ENCODE measurements around the gene TEX54.
A peak's percentile ranks its signal among the peaks of the same experiment; 100 is the strongest.

TEX54 gene

DNA sequence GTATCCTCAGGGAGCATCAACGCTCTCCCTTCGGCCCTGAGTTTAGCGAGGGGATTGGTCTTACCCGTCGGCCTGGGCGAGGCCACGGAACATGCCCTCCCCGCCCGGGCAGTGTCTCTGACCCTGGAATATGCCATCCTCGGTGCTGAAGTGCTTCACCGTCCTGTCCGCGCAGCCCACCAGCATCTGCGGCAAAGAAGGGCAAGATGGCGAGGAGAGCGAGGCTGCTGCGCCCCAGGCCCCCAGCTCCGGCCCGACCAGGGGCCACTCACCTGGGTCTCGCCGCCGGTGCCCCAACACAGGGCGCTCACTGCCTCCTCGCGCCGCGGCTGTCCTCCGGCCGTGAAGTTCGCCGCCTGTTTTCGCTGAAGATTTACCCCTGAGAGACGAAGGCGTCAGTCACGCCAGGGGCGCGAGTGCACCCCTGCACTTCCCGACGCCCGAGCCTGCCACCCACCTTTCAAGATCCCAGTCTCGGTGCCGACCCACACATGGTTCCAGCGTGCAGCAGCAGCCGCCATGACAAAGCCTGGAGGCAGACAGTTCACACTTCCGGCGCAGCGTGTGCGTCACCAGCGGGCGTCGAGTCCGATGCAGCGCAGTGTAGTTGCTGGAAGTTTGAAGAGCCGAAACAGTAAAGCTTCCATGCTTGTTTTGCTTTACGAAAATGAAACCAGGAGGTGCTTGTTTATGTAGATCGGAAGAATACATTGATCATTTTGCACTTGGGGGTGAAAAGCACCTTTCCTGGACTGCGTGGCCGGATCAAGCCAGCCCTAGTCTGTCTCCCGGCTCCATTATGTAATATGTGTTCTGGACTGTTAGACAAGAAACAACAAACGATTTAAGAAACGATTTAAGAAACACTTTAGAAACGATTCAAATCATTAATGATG is 6.7 kb upstream of the TEX54 start, which contains the start of gene WDR74 (continued):
- TF ChIP-seq, protein P1, sequence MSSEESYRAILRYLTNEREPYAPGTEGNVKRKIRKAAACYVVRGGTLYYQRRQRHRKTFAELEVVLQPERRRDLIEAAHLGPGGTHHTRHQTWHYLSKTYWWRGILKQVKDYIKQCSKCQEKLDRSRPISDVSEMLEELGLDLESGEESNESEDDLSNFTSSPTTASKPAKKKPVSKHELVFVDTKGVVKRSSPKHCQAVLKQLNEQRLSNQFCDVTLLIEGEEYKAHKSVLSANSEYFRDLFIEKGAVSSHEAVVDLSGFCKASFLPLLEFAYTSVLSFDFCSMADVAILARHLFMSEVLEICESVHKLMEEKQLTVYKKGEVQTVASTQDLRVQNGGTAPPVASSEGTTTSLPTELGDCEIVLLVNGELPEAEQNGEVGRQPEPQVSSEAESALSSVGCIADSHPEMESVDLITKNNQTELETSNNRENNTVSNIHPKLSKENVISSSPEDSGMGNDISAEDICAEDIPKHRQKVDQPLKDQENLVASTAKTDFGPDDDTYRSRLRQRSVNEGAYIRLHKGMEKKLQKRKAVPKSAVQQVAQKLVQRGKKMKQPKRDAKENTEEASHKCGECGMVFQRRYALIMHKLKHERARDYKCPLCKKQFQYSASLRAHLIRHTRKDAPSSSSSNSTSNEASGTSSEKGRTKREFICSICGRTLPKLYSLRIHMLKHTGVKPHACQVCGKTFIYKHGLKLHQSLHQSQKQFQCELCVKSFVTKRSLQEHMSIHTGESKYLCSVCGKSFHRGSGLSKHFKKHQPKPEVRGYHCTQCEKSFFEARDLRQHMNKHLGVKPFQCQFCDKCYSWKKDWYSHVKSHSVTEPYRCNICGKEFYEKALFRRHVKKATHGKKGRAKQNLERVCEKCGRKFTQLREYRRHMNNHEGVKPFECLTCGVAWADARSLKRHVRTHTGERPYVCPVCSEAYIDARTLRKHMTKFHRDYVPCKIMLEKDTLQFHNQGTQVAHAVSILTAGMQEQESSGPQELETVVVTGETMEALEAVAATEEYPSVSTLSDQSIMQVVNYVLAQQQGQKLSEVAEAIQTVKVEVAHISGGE (tag by site-specific recombination; conservative IDR thresholded peaks at IDR 0.05; ENCODE audit: low read depth), result peak; percentile 84
- TF ChIP-seq YY1 (tag by site-specific recombination; IDR thresholded peaks at IDR 0.05) (peak; percentile 93), KLF10 (tag by site-specific recombination; IDR thresholded peaks at IDR 0.05) (no peak; the same call in 1 of the 2 replicates), KLF16 (tag by site-specific recombination; IDR thresholded peaks at IDR 0.05) (peak; percentile 57), ZNF701 (tag by site-specific recombination; IDR thresholded peaks at IDR 0.05) (no peak), TRIM28 (IDR thresholded peaks at IDR 0.05; ENCODE audit: borderline replicate concordance, low read length) (peak; percentile 19; the same call in 1 of the 2 replicates), ZNF221 (tag by site-specific recombination; IDR thresholded peaks at IDR 0.05; ENCODE audit: borderline replicate concordance) (no peak), ZNF140 (tag by site-specific recombination; IDR thresholded peaks at IDR 0.05) (no peak), SCRT1 (tag by site-specific recombination; IDR thresholded peaks at IDR 0.05; ENCODE audit: borderline replicate concordance) (no peak), ZNF366 (tag by site-specific recombination; conservative IDR thresholded peaks at IDR 0.05) (no peak), KLF7 (tag by site-specific recombination; IDR thresholded peaks at IDR 0.05; ENCODE audit: borderline replicate concordance) (no peak), ZNF677 (tag by site-specific recombination; IDR thresholded peaks at IDR 0.05) (no peak), ZNF521 (tag by site-specific recombination; IDR thresholded peaks at IDR 0.05) (no peak), ZNF423 (tag by site-specific recombination; IDR thresholded peaks at IDR 0.05) (no peak)
- TF ChIP-seq, protein P2, sequence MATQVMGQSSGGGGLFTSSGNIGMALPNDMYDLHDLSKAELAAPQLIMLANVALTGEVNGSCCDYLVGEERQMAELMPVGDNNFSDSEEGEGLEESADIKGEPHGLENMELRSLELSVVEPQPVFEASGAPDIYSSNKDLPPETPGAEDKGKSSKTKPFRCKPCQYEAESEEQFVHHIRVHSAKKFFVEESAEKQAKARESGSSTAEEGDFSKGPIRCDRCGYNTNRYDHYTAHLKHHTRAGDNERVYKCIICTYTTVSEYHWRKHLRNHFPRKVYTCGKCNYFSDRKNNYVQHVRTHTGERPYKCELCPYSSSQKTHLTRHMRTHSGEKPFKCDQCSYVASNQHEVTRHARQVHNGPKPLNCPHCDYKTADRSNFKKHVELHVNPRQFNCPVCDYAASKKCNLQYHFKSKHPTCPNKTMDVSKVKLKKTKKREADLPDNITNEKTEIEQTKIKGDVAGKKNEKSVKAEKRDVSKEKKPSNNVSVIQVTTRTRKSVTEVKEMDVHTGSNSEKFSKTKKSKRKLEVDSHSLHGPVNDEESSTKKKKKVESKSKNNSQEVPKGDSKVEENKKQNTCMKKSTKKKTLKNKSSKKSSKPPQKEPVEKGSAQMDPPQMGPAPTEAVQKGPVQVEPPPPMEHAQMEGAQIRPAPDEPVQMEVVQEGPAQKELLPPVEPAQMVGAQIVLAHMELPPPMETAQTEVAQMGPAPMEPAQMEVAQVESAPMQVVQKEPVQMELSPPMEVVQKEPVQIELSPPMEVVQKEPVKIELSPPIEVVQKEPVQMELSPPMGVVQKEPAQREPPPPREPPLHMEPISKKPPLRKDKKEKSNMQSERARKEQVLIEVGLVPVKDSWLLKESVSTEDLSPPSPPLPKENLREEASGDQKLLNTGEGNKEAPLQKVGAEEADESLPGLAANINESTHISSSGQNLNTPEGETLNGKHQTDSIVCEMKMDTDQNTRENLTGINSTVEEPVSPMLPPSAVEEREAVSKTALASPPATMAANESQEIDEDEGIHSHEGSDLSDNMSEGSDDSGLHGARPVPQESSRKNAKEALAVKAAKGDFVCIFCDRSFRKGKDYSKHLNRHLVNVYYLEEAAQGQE (tag by site-specific recombination; IDR thresholded peaks at IDR 0.05), result peak; percentile 68
- TF ChIP-seq, protein P3, sequence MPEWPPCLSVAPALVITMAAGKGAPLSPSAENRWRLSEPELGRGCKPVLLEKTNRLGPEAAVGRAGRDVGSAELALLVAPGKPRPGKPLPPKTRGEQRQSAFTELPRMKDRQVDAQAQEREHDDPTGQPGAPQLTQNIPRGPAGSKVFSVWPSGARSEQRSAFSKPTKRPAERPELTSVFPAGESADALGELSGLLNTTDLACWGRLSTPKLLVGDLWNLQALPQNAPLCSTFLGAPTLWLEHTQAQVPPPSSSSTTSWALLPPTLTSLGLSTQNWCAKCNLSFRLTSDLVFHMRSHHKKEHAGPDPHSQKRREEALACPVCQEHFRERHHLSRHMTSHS (tag by site-specific recombination; IDR thresholded peaks at IDR 0.05), result no peak
- TF ChIP-seq, protein P4, sequence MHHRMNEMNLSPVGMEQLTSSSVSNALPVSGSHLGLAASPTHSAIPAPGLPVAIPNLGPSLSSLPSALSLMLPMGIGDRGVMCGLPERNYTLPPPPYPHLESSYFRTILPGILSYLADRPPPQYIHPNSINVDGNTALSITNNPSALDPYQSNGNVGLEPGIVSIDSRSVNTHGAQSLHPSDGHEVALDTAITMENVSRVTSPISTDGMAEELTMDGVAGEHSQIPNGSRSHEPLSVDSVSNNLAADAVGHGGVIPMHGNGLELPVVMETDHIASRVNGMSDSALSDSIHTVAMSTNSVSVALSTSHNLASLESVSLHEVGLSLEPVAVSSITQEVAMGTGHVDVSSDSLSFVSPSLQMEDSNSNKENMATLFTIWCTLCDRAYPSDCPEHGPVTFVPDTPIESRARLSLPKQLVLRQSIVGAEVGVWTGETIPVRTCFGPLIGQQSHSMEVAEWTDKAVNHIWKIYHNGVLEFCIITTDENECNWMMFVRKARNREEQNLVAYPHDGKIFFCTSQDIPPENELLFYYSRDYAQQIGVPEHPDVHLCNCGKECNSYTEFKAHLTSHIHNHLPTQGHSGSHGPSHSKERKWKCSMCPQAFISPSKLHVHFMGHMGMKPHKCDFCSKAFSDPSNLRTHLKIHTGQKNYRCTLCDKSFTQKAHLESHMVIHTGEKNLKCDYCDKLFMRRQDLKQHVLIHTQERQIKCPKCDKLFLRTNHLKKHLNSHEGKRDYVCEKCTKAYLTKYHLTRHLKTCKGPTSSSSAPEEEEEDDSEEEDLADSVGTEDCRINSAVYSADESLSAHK (tag by site-specific recombination; IDR thresholded peaks at IDR 0.05), result peak; percentile 46; the same call in 1 of the 2 replicates
- TF ChIP-seq, protein P5, sequence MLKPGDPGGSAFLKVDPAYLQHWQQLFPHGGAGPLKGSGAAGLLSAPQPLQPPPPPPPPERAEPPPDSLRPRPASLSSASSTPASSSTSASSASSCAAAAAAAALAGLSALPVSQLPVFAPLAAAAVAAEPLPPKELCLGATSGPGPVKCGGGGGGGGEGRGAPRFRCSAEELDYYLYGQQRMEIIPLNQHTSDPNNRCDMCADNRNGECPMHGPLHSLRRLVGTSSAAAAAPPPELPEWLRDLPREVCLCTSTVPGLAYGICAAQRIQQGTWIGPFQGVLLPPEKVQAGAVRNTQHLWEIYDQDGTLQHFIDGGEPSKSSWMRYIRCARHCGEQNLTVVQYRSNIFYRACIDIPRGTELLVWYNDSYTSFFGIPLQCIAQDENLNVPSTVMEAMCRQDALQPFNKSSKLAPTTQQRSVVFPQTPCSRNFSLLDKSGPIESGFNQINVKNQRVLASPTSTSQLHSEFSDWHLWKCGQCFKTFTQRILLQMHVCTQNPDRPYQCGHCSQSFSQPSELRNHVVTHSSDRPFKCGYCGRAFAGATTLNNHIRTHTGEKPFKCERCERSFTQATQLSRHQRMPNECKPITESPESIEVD (tag by site-specific recombination; IDR thresholded peaks at IDR 0.05), result no peak
- TF ChIP-seq, protein P6, sequence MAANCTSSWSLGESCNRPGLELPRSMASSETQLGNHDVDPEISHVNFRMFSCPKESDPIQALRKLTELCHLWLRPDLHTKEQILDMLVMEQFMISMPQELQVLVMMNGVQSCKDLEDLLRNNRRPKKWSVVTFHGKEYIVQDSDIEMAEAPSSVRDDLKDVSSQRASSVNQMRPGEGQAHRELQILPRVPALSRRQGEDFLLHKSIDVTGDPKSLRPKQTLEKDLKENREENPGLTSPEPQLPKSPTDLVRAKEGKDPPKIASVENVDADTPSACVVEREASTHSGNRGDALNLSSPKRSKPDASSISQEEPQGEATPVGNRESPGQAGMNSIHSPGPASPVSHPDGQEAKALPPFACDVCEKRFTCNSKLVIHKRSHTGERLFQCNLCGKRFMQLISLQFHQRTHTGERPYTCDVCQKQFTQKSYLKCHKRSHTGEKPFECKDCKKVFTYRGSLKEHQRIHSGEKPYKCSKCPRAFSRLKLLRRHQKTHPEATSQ (tag by site-specific recombination; IDR thresholded peaks at IDR 0.05), result no peak
- TF ChIP-seq, protein P7, sequence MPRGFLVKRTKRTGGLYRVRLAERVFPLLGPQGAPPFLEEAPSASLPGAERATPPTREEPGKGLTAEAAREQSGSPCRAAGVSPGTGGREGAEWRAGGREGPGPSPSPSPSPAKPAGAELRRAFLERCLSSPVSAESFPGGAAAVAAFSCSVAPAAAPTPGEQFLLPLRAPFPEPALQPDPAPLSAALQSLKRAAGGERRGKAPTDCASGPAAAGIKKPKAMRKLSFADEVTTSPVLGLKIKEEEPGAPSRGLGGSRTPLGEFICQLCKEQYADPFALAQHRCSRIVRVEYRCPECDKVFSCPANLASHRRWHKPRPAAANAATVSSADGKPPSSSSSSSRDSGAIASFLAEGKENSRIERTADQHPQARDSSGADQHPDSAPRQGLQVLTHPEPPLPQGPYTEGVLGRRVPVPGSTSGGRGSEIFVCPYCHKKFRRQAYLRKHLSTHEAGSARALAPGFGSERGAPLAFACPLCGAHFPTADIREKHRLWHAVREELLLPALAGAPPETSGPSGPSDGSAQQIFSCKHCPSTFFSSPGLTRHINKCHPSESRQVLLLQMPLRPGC (tag by site-specific recombination; IDR thresholded peaks at IDR 0.05), result peak; percentile 27; the same call in 1 of the 2 replicates

Measured in HEK293 (cell line).